Measurements from ENCODE around the gene TDRD5. TPM values are rescaled to one million over a fixed set of nuclear protein-coding genes. Genes with fewer than 3 reads are reported as not detected.

TDRD5 gene
- total RNA-seq, 6 experiments from 2014 or later = not detected

- no peaks in the 10 kb centered on the region for H3K4me1 Mint-ChIP-seq (ENCODE audit: low read depth)
- peaks cover 15% of the 10 kb centered on the region for H3K27me3 Mint-ChIP-seq (ENCODE audit: insufficient read depth)
- no peak overlapping the region for H3K27ac Mint-ChIP-seq
- H3K4me3 Mint-ChIP-seq = no peak overlapping the region
- H3K9me3 Mint-ChIP-seq = no peaks in the 10 kb centered on the region
- DNase-seq = no peak
- H3K36me3 Mint-ChIP-seq (ENCODE audit: low read depth) = no peaks in the 10 kb centered on the region
- TF ChIP-seq CTCF (IDR thresholded peaks at IDR 0.05) = no peak
Observed at GRCh38 chr1:179589509-179589908, 2.1 kb upstream of the TDRD5 start.

GRCh38 chr1:179590671-179591070 lies 961 bp upstream of the TDRD5 start:
- no peak for TF ChIP-seq CTCF (IDR thresholded peaks at IDR 0.05)
- Mint-ChIP-seq H3K4me1 (ENCODE audit: low read depth) (no peaks in the 10 kb centered on the region), H3K27ac (no peak overlapping the region), H3K4me3 (no peak overlapping the region), H3K27me3 (ENCODE audit: insufficient read depth) (peaks cover 9% of the 10 kb centered on the region), H3K36me3 (ENCODE audit: low read depth) (no peaks in the 10 kb centered on the region), H3K9me3 (no peaks in the 10 kb centered on the region)
- DNase-seq = no peak

- Mint-ChIP-seq H3K4me1 (ENCODE audit: low read depth) (no peaks in the 10 kb centered on the region), H3K4me3 (no peak overlapping the region), H3K27ac (no peak overlapping the region), H3K27me3 (ENCODE audit: insufficient read depth) (peaks cover 9% of the 10 kb centered on the region), H3K36me3 (ENCODE audit: low read depth) (no peaks in the 10 kb centered on the region), H3K9me3 (no peaks in the 10 kb centered on the region)
- TF ChIP-seq CTCF (IDR thresholded peaks at IDR 0.05) = no peak
- no peak for DNase-seq
Observed at GRCh38 chr1:179591253-179591591, 410 bp upstream of the TDRD5 start.

- H3K36me3 Mint-ChIP-seq (ENCODE audit: low read depth) = no peaks in the 10 kb centered on the region
- no peak for DNase-seq
- no peak overlapping the region for H3K4me3 Mint-ChIP-seq
- no peak for TF ChIP-seq CTCF (IDR thresholded peaks at IDR 0.05)
- H3K9me3 Mint-ChIP-seq = no peaks in the 10 kb centered on the region
- no peak overlapping the region for H3K27ac Mint-ChIP-seq
- no peaks in the 10 kb centered on the region for H3K4me1 Mint-ChIP-seq (ENCODE audit: low read depth)
- no peaks in the 10 kb centered on the region; the same call in 1 of the 2 replicates for H3K27me3 Mint-ChIP-seq (ENCODE audit: insufficient read depth)
Observed at GRCh38 chr1:179598631-179599030, 7.0 kb downstream of the TDRD5 start.

GRCh38 chr1:179599623-179600249 lies 8.1 kb downstream of the TDRD5 start:
- DNase-seq = peak; percentile 30
- Mint-ChIP-seq H3K36me3 (ENCODE audit: low read depth) (no peaks in the 10 kb centered on the region), H3K9me3 (no peaks in the 10 kb centered on the region), H3K4me1 (ENCODE audit: low read depth) (no peaks in the 10 kb centered on the region), H3K27ac (no peak overlapping the region), H3K27me3 (ENCODE audit: insufficient read depth) (no peaks in the 10 kb centered on the region; the same call in 1 of the 2 replicates), H3K4me3 (no peak overlapping the region)
- TF ChIP-seq CTCF (IDR thresholded peaks at IDR 0.05) = peak; percentile 75

- Mint-ChIP-seq H3K9me3 (no peaks in the 10 kb centered on the region), H3K4me1 (ENCODE audit: low read depth) (no peaks in the 10 kb centered on the region), H3K36me3 (ENCODE audit: low read depth) (no peaks in the 10 kb centered on the region), H3K27me3 (ENCODE audit: insufficient read depth) (no peaks in the 10 kb centered on the region; the same call in 1 of the 2 replicates), H3K4me3 (no peak overlapping the region), H3K27ac (no peak overlapping the region)
- DNase-seq = no peak
- no peak for TF ChIP-seq CTCF (IDR thresholded peaks at IDR 0.05)
Observed at GRCh38 chr1:179601093-179601492, 9.5 kb downstream of the TDRD5 start.
